HG03066 (cell line): ENCODE results near the gene ACADS.

ENCODE experiments used
- ATAC-seq: cut with Tn5 transposase; IDR thresholded peaks from one replicate; pipeline ENCODE4 v1.9.1; 2021; ENCODE audit warnings: low read depth; ENCODE audit not compliant: unreplicated experiment

ACADS gene

GRCh38 chr12:120750806-120751205 is 25.2 kb downstream of the ACADS start:
- ATAC-seq: no peak

GRCh38 chr12:120751389-120751788 is 25.8 kb downstream of the ACADS start:
- ATAC-seq: no peak

- ATAC-seq: no peak
Observed at GRCh38 chr12:120754792-120755191, 29.2 kb downstream of the ACADS start.

- no peak for ATAC-seq
Observed at GRCh38 chr12:120755269-120755668, 29.6 kb downstream of the ACADS start.

GRCh38 chr12:120757226-120757742 is 31.7 kb downstream of the ACADS start:
- ATAC-seq: no peak

- no peak for ATAC-seq
Observed at GRCh38 chr12:120757949-120758348, 32.3 kb downstream of the ACADS start.

GRCh38 chr12:120758798-120759590 is 33.4 kb downstream of the ACADS start:
- no peak for ATAC-seq

GRCh38 chr12:120759591-120760348 is 34.1 kb downstream of the ACADS start:
- ATAC-seq: no peak

- ATAC-seq: no peak
Observed at GRCh38 chr12:120760349-120761254, 35.0 kb downstream of the ACADS start.

- no peak for ATAC-seq
Observed at GRCh38 chr12:120761519-120761934, 35.9 kb downstream of the ACADS start.

GRCh38 chr12:120762086-120762485 is 36.5 kb downstream of the ACADS start:
- no peak for ATAC-seq

- no peak for ATAC-seq
Observed at GRCh38 chr12:120763250-120763649, 37.6 kb downstream of the ACADS start.

GRCh38 chr12:120764816-120765215 is 39.2 kb downstream of the ACADS start:
- ATAC-seq: no peak

GRCh38 chr12:120766566-120766965 is 40.9 kb downstream of the ACADS start:
- ATAC-seq: no peak

GRCh38 chr12:120767071-120768024 is 41.7 kb downstream of the ACADS start:
- no peak for ATAC-seq

- no peak for ATAC-seq
Observed at GRCh38 chr12:120771097-120771496, 45.5 kb downstream of the ACADS start.

- ATAC-seq: no peak
Observed at GRCh38 chr12:120774169-120774916, 48.7 kb downstream of the ACADS start.

GRCh38 chr12:120775862-120776552 is 50.4 kb downstream of the ACADS start:
- ATAC-seq: no peak
